ENCODE results near the gene CENPP. TPM values are rescaled to one million over a fixed set of nuclear protein-coding genes. Genes with fewer than 3 reads are reported as not detected.
A peak's percentile ranks its signal among the peaks of the same experiment; 100 is the strongest.

Gene CENPP
- total RNA-seq, 1 donor from 2014 or later = 4.4 TPM

GRCh38 chr9:92327283-92327850, 1.6 kb downstream of the CENPP start:
- no peak for TF ChIP-seq CTCF (conservative IDR thresholded peaks at IDR 0.05; ENCODE audit: low read depth, low read length)
- DNase-seq (ENCODE audit: low read depth) = no peak
- H3K4me3 ChIP-seq (ENCODE audit: low read depth, low read length) = no peak overlapping the region

- no peak for DNase-seq (ENCODE audit: low read depth)
- no peak overlapping the region for H3K4me3 ChIP-seq (ENCODE audit: low read depth, low read length)
- peak; percentile 39 for TF ChIP-seq CTCF (conservative IDR thresholded peaks at IDR 0.05; ENCODE audit: low read depth, low read length)
Observed at GRCh38 chr9:92328225-92328624, 2.5 kb downstream of the CENPP start.

GRCh38 chr9:92332577-92333281, 7.0 kb downstream of the CENPP start:
- no peak for DNase-seq (ENCODE audit: low read depth)
- no peak for TF ChIP-seq CTCF (conservative IDR thresholded peaks at IDR 0.05; ENCODE audit: low read depth, low read length)
- H3K4me3 ChIP-seq (ENCODE audit: low read depth, low read length) = no peak overlapping the region

- no peak for TF ChIP-seq CTCF (conservative IDR thresholded peaks at IDR 0.05; ENCODE audit: low read depth, low read length)
- no peak overlapping the region for H3K4me3 ChIP-seq (ENCODE audit: low read depth, low read length)
Observed at GRCh38 chr9:92333282-92333634, 7.5 kb downstream of the CENPP start.

GRCh38 chr9:92341578-92341977, 15.8 kb downstream of the CENPP start:
- no peak for TF ChIP-seq CTCF (conservative IDR thresholded peaks at IDR 0.05; ENCODE audit: low read depth, low read length)
- no peak overlapping the region for H3K4me3 ChIP-seq (ENCODE audit: low read depth, low read length)
- DNase-seq (ENCODE audit: low read depth) = no peak

More at GRCh38 chr9:92333282-92333634, 7.5 kb downstream of the CENPP start:
- DNase-seq (ENCODE audit: low read depth) = no peak

- TF ChIP-seq CTCF (conservative IDR thresholded peaks at IDR 0.05; ENCODE audit: low read depth, low read length) = no peak
- DNase-seq (ENCODE audit: low read depth) = no peak
- H3K4me3 ChIP-seq (ENCODE audit: low read depth, low read length) = no peak overlapping the region
Observed at GRCh38 chr9:92342825-92343488, 17.2 kb downstream of the CENPP start.

All from epithelial cell of proximal tubule (primary cell).